Measurements from ENCODE around the gene ATG4C. TPM values are rescaled to one million over a fixed set of nuclear protein-coding genes. Genes with fewer than 3 reads are reported as not detected.
A peak's percentile ranks its signal among the peaks of the same experiment; 100 is the strongest.

Gene ATG4C
- total and polyA plus RNA-seq, 2 of the 13 experiments (the other 11 are each of a cell fraction or from before 2014, with no cell fraction given) = 4.0 to 11.2 TPM

GRCh38 chr1:62869217-62869754 is 85.4 kb downstream of the ATG4C start:
- ATAC-seq = peak; percentile 77
- H3K27ac ChIP-seq (ENCODE audit: extremely low read length, insufficient read depth, low read length) = peak overlapping the region; percentile 39
- POLR2A ChIA-PET = no interaction called here
- TF ChIP-seq SOX5 (CRISPR knock-in tag; IDR thresholded peaks at IDR 0.05; ENCODE audit: borderline replicate concordance) (0 out of 2 replicates have a peak, but pooled peaks have one; percentile 27), SALL1 (CRISPR knock-in tag; IDR thresholded peaks at IDR 0.05) (peak; percentile 39; the same call in 1 of the 2 replicates), TAF1 (CRISPR knock-in tag; IDR thresholded peaks at IDR 0.05) (no peak), ASH2L (IDR thresholded peaks at IDR 0.05; ENCODE audit: insufficient read length, low read depth, low read length) (peak; percentile 95), HMG20A (CRISPR knock-in tag; IDR thresholded peaks at IDR 0.05; ENCODE audit: borderline replicate concordance) (peak; percentile 38; the same call in 1 of the 2 replicates), ZBTB26 (CRISPR knock-in tag; IDR thresholded peaks at IDR 0.05; ENCODE audit: borderline replicate concordance) (no peak), MYPOP (CRISPR knock-in tag; IDR thresholded peaks at IDR 0.05) (no peak), NCOA2 (CRISPR knock-in tag; IDR thresholded peaks at IDR 0.05) (peak; percentile 42; the same call in 1 of the 2 replicates), KDM6A (CRISPR knock-in tag; IDR thresholded peaks at IDR 0.05; ENCODE audit: low read depth) (peak; percentile 72), ATF5 (CRISPR knock-in tag; IDR thresholded peaks at IDR 0.05; ENCODE audit: low read depth) (no peak), CREB1 (IDR thresholded peaks at IDR 0.05) (no peak), CREB1 (CRISPR knock-in tag; IDR thresholded peaks at IDR 0.05) (peak; percentile 30; the same call in 1 of the 2 replicates)
- TF ChIP-seq, protein P1, sequence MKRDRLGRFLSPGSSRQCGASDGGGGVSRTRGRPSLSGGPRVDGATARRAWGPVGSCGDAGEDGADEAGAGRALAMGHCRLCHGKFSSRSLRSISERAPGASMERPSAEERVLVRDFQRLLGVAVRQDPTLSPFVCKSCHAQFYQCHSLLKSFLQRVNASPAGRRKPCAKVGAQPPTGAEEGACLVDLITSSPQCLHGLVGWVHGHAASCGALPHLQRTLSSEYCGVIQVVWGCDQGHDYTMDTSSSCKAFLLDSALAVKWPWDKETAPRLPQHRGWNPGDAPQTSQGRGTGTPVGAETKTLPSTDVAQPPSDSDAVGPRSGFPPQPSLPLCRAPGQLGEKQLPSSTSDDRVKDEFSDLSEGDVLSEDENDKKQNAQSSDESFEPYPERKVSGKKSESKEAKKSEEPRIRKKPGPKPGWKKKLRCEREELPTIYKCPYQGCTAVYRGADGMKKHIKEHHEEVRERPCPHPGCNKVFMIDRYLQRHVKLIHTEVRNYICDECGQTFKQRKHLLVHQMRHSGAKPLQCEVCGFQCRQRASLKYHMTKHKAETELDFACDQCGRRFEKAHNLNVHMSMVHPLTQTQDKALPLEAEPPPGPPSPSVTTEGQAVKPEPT (CRISPR knock-in tag; IDR thresholded peaks at IDR 0.05; ENCODE audit: low read depth) = 0 out of 2 replicates have a peak, but pooled peaks have one; percentile 72
- TF ChIP-seq, protein P2, sequence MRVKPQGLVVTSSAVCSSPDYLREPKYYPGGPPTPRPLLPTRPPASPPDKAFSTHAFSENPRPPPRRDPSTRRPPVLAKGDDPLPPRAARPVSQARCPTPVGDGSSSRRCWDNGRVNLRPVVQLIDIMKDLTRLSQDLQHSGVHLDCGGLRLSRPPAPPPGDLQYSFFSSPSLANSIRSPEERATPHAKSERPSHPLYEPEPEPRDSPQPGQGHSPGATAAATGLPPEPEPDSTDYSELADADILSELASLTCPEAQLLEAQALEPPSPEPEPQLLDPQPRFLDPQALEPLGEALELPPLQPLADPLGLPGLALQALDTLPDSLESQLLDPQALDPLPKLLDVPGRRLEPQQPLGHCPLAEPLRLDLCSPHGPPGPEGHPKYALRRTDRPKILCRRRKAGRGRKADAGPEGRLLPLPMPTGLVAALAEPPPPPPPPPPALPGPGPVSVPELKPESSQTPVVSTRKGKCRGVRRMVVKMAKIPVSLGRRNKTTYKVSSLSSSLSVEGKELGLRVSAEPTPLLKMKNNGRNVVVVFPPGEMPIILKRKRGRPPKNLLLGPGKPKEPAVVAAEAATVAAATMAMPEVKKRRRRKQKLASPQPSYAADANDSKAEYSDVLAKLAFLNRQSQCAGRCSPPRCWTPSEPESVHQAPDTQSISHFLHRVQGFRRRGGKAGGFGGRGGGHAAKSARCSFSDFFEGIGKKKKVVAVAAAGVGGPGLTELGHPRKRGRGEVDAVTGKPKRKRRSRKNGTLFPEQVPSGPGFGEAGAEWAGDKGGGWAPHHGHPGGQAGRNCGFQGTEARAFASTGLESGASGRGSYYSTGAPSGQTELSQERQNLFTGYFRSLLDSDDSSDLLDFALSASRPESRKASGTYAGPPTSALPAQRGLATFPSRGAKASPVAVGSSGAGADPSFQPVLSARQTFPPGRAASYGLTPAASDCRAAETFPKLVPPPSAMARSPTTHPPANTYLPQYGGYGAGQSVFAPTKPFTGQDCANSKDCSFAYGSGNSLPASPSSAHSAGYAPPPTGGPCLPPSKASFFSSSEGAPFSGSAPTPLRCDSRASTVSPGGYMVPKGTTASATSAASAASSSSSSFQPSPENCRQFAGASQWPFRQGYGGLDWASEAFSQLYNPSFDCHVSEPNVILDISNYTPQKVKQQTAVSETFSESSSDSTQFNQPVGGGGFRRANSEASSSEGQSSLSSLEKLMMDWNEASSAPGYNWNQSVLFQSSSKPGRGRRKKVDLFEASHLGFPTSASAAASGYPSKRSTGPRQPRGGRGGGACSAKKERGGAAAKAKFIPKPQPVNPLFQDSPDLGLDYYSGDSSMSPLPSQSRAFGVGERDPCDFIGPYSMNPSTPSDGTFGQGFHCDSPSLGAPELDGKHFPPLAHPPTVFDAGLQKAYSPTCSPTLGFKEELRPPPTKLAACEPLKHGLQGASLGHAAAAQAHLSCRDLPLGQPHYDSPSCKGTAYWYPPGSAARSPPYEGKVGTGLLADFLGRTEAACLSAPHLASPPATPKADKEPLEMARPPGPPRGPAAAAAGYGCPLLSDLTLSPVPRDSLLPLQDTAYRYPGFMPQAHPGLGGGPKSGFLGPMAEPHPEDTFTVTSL (CRISPR knock-in tag; IDR thresholded peaks at IDR 0.05; ENCODE audit: borderline replicate concordance) = peak; percentile 65; the same call in 1 of the 2 replicates

More at GRCh38 chr1:62869217-62869754, 85.4 kb downstream of the ATG4C start:
- Histone ChIP-seq H3K36me3 (replicated peaks in 1 of 2; ENCODE audit: control insufficient read depth in 1 of 2, insufficient read depth in 2 of 2, low read length in 2 of 2) (no peaks in the 10 kb centered on the region), H3K27me3 (ENCODE audit: control insufficient read depth in 1 of 2, insufficient read depth in 2 of 2, low read length in 2 of 2) (no peaks in the 10 kb centered on the region), H3K9me3 (ENCODE audit: low read length) (no peaks in the 10 kb centered on the region), H3K9ac (ENCODE audit: insufficient read depth, low read depth, low read length) (no peak overlapping the region), H3K4me1 (ENCODE audit: insufficient read depth, low read length) (peaks cover 26% of the 10 kb centered on the region), H3K4me3 (replicated peaks in 1 of 3; ENCODE audit: insufficient read depth in 1 of 3, low read depth in 2 of 3, low read length in 3 of 3) (no peak overlapping the region), H2AFZ (ENCODE audit: low read length) (no peak overlapping the region), H4K20me1 (ENCODE audit: insufficient read depth, low read length) (no peaks in the 10 kb centered on the region), H3K79me2 (ENCODE audit: insufficient read depth, low read length) (no peaks in the 10 kb centered on the region), H3K4me2 (ENCODE audit: low read depth, low read length) (peak overlapping the region; percentile 40)
- CTCF ChIA-PET (ENCODE audit: low intra/inter-chr PET ratio, low total read pairs) = no interaction called here
- in situ Hi-C loops (cut with HindIII; ENCODE audit: extremely low pct_ligation_motif_present, low pct_unique_long_range_greater_than_20kb) = no loop called here
- BruUV-seq (replicated peaks) = no TSS peak
- WGBS (ENCODE audit: low lambda C conversion rate) = 3% methylated on average over 3 of the region's 3 CpGs
- DNase-seq (ENCODE audit: low spot score) (peak; percentile 78), FAIRE-seq (peak; percentile 28)
- intact Hi-C loops (cut with micrococcal nuclease; ENCODE audit: unreplicated experiment) = no loop called here
